Measurements from ENCODE around the gene TFF1.

Gene TFF1

DNA sequence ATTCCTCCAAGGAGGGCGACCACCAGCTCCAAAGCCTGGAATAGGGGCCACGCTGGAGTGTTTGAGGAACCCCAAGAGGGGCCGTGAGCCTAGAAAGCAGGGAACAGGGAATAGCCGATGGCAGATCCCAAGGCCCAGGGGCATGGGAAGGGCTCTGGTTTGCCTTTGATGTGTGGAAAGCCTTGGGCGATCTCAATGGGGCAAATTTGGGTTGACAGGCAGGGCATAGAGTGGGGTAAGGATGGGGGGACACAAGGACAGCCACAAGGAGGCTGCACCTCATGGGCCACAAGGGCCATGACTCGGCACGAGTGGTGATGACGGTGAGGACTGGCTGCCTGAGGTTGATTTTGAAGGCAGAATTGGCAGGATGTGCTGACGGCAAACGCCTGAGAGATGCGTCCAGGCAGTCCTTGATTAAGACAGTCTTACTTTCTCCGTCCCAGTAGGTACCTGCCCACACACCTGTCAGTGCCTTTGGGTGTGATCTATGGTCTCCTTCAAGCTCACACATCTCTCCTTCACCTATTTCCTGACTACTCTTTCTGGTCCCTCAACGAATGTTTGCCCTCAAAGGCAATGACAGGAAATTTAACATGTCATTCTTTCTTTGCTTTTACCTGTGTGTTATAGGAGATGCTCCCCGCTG is 31.5 kb upstream of the TFF1 start:
- DNase-seq: no peak

DNA sequence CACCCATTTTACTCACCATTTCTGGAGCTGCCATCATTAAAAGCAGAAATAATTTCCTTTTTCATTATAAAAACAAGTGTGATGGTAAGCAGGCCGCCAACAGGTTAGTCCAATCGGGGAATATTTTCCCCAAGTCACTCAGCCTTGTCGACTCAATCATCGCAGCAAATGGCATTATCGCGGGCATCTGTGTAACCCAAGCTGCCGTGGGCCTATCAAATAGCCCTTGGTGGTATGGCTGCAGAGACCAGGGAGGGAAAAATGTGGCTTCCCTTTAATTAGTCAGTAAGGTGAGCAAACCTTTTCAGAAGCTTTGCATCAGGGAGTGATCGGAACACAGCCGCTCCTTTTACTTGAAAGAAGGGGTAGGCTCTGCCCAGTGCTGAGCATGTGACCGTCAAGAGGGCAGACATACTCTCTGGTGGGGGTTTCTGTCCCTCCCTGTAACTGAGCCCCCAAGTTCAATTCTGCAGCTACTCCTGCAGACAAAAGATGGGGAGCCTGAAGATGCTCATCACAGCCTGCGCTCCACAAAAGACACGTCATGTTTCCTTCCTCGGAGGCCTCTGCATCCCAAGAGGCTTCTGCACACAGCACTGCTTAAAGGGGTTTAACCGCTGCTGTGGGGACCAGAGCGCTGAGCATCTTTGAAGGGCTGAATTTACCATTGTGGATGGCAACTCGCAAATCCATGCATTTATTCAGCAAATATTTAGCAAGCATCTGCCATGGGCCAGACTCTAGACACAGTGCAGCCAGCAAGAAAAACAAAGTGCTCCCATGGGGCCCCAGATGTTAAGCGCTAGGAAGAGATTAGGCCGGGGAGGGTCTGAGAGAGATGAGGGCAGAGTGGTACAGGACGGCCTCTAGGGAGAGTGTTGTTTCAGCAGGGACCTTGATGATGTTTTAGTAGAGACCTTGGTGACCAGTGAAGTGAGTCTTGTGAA is 30.7 kb upstream of the TFF1 start:
- DNase-seq: no peak

GRCh38 chr21:42395905-42396651 is 29.7 kb upstream of the TFF1 start, which contains the start of gene TMPRSS3:
TSS of gene TMPRSS3 (minus strand) at chr21:42396052. CDS start at chr21:42395417, 635 bp downstream.
- no peak for DNase-seq

DNA sequence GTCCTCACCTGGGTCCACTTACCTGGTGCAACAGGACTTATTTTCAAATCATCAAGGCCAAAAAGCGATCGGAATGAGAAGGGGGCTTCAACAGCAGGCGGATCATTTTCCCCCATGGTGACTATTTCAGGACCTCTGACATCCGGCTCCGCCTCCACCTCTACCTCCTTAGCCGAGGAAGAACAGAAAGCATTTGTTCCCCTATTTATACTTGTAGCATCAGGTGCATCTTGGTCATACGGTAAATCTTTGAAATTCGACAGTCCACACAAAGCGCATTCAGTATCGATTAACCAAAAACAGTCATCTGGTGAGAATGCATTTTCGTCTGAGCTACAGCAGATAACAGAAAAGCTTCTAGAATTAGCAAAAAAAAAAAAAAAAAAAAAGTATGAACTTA is 29.0 kb upstream of the TFF1 start:
- DNase-seq: no peak

- DNase-seq: no peak
Observed at GRCh38 chr21:42393443-42393950, 27.2 kb upstream of the TFF1 start.

GRCh38 chr21:42392731-42393442 is 26.6 kb upstream of the TFF1 start:
- DNase-seq: no peak

DNA sequence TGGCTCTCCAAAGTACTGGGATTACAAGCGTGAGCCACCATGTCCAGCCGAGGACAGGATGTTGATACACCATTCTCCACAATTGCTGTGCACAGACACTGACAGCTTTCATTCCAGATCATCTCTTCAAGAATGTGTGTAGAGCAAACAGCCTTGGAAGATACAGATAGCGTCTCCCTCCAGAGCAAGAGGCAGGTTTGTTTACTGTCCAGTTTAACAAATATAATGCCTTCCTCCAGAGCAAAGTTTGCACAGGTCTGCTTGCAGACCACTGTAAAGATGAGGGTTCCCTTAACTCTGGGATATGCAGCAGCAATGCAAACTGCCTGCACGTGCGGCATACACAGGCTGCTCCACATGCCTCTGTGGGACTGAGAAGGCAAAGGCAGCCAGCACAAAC is 25.0 kb upstream of the TFF1 start:
- no peak for DNase-seq

- DNase-seq: no peak
Observed at GRCh38 chr21:42390696-42391095, 24.4 kb upstream of the TFF1 start.

- DNase-seq: no peak
Observed at GRCh38 chr21:42390193-42390592, 23.9 kb upstream of the TFF1 start.

GRCh38 chr21:42389449-42389835 is 23.1 kb upstream of the TFF1 start:
- peak; percentile 72 for DNase-seq

DNA sequence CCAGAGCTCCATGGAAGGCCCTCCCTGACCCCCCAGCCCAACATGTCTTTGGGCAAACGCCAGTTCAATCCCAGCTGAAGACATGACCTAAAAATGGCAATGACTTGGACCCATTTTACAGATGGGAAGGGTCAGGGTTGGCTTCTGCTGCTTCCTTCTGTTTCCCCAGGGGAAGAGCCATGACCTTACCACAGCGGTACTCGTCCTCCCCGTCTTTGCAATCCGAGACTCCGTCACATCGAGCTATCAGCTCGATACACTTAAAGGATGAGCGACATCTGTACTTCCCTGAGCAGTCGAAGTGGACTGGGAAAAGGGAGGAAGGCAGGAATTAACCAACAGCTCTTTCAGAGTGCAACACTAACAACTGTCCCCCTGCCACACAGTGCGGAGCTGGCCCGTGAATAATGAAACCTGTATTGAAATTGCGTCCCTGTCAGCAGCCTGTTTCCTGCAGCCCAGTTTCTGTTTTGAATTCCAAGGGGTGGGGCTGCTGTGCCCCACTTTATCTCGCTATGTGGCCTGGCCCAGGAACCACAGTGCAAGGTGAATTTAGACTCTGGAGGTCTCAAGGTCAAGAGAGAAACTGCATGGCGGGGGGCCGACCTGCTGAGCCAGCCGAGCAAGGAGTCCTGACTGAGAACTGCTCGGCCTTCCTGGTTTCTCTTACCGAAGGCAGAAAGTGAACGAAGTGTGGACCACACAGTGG is 22.6 kb upstream of the TFF1 start:
- DNase-seq: no peak

GRCh38 chr21:42387843-42388340 is 21.6 kb upstream of the TFF1 start:
- DNase-seq: no peak

- DNase-seq: no peak
Observed at GRCh38 chr21:42387164-42387563, 20.8 kb upstream of the TFF1 start.

DNA sequence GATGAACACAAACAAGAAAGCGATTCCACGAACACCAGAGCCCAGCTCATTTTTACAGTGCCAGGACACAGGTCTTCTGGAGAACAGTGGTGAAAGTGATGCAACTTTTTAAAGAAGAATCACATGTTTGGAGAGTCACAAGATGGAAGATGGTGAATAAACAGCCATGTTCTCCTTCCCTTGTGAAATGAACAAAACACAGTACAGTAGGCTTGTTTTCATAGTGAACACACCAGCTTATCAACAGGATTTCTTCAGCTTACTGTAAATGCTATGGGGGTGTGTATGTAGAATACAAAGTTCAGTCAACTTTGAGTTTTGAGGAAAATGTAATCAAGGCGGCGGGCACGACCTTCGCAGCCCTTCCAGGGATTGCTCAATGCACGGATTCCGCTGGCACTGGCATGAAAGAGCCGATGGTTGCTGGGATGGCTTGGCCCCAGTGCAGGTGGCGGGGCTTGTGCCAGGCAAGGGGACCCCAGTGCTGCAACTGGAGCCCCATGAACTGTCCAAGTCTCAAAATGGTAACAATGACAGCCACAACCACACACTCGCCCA is 19.8 kb upstream of the TFF1 start:
- no peak for DNase-seq

DNA sequence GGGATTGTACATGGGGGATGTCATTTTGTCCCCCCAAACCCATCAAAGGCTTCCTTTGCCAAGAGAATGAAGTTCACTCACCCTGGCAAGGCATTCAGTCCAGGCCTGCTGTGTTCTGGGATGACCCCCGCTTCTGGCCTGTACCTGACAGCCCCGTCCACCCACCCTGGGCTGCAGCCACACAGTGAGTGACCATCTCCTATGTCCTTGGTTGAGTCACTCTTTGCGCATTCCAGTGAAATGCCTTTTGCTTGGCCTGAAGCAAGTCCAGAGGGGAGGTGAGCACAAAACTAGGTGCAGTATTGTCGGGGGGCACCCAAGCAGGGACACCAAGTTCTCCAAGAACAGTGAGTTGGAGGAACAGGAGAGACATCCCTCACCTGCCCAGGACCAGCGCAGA is 19.3 kb upstream of the TFF1 start:
- no peak for DNase-seq

DNA sequence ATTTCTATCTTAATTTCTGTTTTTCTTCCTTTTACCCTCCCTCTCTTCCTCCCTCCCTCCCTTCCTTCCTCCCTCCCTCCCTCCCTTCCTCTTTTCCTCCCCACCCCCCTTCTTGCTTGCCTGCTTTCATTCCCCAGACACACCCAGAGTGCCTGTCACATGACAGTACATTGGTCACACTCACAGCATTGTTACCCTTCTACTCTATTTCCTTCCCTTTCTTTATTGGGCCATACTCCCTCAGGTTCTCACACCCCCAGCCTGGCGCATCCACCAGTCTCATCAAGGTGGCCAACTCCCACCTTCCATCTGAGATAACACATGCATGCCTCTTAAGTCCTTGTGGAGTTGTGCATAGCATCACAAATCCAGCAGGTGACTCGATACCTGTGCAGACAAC is 18.7 kb upstream of the TFF1 start:
- no peak for DNase-seq

GRCh38 chr21:42384156-42384945 is 18.0 kb upstream of the TFF1 start:
- no peak for DNase-seq

DNA sequence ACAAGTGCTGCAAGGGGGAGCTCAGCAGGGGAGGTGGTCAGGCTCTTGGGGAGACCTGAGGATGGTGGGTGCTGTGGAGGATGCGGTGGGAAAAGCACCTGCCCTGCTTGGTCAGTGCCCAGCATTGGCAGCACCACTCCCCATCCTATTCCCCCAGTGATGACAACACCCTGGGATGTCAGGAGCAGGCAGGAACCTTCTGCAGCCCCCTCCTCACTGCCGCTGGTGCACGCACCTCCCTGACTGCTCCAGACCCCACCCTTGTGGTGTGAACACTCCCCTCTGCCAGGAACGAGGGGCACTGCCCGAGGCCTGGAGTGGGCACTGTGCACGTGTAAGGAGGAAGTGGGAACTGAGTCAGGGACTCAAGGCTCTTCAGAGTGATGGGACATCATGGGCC is 17.0 kb upstream of the TFF1 start:
- DNase-seq: no peak

- DNase-seq: no peak
Observed at GRCh38 chr21:42382915-42383314, 16.6 kb upstream of the TFF1 start.

DNA sequence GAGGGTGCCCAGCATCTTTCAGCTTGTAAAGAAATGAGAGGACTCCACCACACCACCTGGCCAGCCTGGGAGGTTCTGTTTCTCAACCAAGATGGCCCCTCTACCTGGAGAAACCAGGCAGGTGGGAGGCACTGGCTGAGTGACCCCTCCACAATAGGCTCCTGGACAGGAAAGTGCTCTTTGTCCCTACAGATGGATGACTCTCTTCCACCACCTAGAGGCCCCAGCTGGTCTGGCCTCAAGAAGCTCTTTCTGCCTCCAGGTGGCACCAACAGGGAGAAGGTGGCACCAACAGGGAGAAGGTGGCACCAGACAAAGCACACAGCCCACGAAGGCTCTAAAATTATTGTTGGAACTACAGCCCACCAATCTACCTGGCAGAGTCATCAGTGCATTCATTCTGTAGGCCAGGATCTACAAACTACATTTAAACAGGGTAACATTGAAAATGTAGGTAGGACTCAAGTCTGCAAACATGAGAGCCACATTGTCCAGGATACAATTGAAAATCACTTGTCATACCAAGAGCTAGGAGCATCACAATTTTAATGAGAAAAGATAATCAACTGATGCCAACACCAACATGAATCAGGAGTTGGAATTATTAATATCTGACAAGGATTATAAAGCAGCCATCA is 15.1 kb upstream of the TFF1 start:
- no peak for DNase-seq

All from islet precursor cell (in vitro differentiated cells).